Sciatic nerve (tissue), 2 donors: ENCODE results near the gene PRDM16. TPM values are rescaled to one million over a fixed set of nuclear protein-coding genes. Genes with fewer than 3 reads are reported as not detected.

ENCODE experiments used
- ATAC-seq: fragments of 200-7000 bp; cut with Tn5 transposase; one replicate; pipeline ENCODE4 v1.9.1; 2020; ENCODE audit warnings: mild to moderate bottlenecking, moderate library complexity
- DNase-seq: peaks from one replicate; pipeline ENCODE4 v3.0.0-alpha.2; 2020; ENCODE audit warnings: low spot score
- intact Hi-C: fragments of 100-400 bp; cut with DNase I; formaldehyde crosslinking; loops from one replicate; pipeline ENCODE4 v1.14.2; 2022
- total RNA-seq: library from RNA; stranded (reverse); fragmentation: NEBNext Ultra II Directional; extraction: Animal tissue kit (Norgen Biotek cat#: 25700); gene quantifications from one replicate; pipeline ENCODE4 v1.2.1, GENCODE V29; 2021
- donor health status: DM: no; HTN: no; CAD: no.
- donor health status: DM: no; HTN: no; CAD: no.

The PRDM16 gene
- total RNA-seq, 1 donor from 2014 or later = 31.3 TPM

DNA sequence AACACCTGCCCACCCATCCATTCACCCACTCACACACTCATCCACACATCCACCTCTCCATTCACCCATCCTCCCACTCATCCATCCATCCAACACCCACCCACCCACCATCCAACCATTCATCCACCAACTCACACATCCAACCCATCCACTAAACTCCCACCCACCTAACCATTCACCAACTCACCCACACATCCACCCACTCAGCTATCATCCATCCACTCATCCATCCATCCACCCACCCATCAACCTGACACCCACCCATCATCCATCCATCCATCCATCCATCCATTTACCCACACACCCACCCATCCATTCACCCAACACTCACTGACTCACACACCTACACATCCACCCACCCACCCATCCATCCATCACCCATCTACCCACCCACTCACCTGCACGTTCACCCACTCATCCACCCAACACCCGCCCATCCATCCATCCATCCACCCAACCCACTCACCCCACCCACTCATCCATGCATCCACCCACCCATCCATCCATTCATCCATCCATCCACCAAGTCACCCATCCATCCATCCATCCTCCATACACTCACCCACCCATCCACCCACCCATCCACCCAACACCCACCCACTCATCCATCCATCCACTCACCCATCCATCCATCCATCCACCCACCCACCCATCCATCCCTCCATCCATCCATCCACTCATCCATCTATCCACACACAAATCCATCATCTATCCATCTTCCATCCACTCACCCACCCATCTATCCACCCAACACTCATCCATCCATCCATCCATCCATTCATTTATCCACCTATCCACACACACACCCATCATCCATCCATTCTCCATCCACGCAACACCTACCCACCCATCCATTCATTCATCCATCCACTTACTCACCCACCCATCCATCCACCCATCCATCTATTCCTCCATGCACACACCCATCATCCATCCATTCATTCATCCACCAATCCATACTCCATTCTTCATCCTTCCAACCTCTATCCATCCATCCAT is 17.4 kb upstream of the PRDM16 start:
- ATAC-seq (no peak), DNase-seq (peak; percentile 38)
- intact Hi-C loops = no loop called here

DNA sequence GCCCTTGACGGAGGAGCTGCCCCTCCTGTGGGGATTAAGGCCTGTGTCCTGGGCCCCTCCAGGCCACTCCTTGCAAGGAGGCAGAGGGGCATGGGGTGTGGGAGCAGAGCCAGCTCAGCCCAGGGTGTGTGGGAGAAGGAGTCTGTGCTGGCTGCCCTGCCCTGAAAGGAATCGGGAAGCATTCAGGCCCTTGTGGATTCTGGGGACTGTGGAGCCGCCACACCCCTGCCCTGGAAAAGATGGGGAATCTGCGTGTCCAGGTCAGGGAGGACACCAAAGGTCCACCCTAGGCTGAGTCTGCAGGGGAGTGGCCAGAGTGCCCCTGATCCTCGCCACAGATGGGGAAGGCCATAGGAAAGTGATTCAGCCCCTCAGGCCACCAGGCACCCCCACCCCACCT is 16.5 kb upstream of the PRDM16 start:
- peak; percentile 45 for DNase-seq
- intact Hi-C loops = no loop called here
- no peak for ATAC-seq

DNA sequence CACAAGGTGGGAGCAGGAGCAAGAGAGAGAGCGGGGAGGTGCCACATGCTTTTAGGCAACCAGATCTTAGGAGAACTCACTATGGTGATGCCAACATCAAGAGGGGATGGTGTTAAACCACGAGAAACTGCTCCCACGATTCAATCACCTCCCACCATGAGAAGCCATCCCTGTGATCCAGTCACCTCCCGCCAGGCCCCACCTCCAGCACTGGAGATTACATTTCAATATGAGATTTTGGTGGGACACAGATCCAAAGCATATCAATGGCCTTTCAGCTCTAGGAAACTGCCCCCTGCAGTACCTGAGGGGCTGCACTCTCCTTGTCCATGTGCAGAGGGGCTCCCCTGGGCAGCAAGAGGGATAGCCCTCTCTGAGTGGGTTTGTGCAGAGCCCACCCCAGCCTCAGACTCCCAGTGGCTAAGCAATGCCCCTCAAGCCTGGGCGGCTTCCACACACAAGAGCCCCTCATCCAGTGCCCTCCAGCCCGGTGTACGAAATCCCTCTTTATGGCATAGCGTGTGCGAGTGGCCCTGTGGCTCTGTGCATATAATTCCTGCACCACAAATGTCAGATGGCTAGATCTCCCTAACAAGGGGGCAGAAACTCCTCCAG is 15.5 kb upstream of the PRDM16 start:
- DNase-seq = peak; percentile 39
- no peak for ATAC-seq
- intact Hi-C loops = no loop called here

DNA sequence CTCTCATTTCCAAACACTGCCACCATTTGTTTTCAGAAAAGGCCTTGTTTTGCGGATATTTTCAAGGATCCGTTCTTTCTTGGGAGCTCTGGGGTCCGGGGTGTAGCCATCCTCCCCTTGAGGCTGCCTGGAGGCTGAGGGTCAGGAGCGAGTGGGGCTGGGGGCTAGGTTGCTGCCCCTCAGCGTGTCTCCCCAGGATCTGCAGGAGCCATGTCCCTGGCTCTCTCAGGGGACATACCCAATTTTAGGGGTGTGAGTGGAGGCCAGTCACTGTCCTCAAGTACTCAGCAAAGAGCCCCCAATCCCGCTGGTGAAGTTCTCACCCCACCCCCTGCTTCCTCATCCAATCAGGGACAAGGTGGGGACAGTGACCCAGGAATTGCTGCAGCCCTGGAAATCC is 15.0 kb upstream of the PRDM16 start:
- intact Hi-C loops = no loop called here
- no peak for ATAC-seq
- DNase-seq = peak; percentile 46

DNA sequence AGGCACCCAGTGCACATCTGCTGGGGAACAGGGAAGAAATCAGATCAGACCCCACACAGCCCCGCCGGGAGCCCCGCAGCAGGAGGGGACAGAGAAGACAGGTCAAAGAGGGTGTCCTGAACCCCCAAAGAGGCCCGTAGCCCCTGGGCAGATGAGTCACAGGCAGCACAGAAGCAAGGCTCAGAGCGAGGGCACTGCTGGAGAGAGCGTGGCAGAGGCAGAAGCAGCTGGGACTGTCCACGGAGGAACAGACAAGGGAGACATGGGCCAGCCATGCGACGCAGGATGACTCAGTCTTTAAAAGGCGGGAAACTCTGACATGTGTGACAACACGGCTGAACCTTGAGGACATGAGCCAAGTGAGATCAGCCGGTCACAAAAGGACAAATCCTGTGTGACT is 14.5 kb upstream of the PRDM16 start:
- intact Hi-C loops = no loop called here

DNA sequence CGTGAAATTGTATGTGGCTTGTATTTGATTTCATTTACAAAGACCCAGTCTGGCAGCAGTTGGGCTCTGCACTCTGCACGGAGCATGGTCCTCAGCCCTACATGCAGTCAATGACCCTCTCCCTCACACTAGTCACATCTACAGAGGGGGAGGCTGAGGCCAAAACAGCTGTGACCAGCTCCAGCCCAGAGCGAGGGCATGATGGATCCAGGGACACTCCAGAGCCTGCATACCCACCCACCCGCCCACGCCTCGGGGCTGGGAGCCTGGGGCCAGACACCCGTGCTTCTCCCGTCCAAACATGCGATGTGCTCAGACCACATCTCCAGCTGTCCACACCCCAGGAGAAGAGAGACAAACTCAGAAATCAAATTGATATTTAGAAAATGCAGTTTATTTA is 14.0 kb upstream of the PRDM16 start:
- ATAC-seq = no peak
- intact Hi-C loops = no loop called here

More for the DNA sequence above, 14.5 kb upstream of the PRDM16 start:
- ATAC-seq = no peak
- peak; percentile 37 for DNase-seq

DNA sequence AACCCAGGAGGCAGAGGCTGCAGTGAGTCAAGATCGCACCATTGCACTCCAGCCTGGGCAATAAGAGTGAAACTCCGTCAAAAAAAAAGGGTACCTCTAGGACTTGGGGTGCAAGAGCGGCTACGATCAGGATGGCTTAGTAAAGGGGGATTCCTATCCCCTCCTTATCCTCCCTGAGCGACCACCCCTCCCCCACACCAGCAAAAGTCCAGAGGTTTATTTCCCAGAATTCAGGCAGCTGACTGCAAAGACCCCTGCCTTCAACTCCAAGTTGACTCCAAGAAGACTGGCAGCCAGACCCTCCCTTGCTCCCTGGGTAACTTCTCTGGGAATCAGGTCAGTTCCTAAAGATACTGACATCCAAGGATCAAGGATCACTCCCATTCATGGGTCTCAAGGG is 12.4 kb upstream of the PRDM16 start:
- intact Hi-C loops = no loop called here
- ATAC-seq (no peak), DNase-seq (peak; percentile 22)

More for the DNA sequence above, 14.0 kb upstream of the PRDM16 start:
- peak; percentile 25 for DNase-seq

DNA sequence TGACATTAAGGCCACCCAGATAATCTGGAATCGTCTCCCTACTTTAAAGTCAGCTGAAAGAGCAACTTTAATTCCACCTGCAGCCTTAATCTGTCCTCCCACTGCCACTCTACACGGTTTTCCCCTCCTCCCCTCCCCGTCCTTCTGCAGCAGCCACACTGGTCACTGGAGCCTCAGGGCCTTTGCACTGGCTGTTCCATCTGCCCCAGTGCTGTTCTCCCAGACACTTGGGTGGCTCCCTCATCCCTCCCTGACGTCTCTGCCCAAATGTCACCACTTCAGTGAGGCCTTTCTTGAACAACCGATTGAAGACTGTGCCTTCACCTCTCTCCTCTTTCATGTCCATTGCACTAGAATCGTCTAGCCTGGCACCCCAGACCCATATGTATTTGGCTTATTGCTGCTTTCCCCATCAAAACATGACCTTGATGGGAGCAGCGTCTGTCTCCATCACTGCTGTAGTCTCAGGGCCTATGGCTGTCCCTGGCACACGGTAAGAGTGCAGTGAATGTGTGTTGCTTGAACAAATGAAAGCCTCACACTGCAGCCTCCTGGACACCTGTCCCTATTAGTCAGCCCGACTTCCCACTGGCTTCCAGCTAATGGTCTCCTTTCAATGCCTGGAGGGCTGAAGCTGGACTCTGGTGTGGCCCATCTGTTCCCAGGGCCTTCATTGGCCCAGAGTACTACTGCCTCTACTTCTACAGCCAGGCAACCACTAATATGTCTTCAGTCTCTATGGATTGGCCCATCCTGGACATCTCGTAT is 10.6 kb upstream of the PRDM16 start:
- intact Hi-C loops = no loop called here
- DNase-seq (peak; percentile 12), ATAC-seq (no peak)

DNA sequence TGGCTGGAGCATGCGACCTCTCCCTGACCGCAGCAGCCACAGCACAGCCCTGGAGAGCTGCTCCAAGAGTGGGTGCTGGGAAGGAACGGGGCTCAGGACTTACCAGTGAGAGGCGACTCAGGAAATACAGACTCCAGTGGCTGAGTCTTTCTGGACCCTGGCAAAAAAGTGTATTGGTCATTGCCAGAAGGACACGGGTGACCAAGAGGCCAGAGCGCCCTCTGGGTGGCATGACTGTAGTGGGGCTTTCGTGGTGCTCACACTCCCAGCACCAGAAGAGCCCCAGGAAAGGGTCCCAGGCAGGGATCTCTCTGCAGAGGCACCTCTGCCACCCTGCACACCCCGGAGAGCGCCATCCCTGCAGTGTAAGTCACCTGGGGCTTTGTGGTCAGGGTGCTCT is 8.9 kb upstream of the PRDM16 start:
- ATAC-seq (no peak), DNase-seq (peak; percentile 51)
- intact Hi-C loops = loop anchor here (5.0 kb wide), 1 partner anchor 352 kb away; no protein-coding TSS in a partner anchor

DNA sequence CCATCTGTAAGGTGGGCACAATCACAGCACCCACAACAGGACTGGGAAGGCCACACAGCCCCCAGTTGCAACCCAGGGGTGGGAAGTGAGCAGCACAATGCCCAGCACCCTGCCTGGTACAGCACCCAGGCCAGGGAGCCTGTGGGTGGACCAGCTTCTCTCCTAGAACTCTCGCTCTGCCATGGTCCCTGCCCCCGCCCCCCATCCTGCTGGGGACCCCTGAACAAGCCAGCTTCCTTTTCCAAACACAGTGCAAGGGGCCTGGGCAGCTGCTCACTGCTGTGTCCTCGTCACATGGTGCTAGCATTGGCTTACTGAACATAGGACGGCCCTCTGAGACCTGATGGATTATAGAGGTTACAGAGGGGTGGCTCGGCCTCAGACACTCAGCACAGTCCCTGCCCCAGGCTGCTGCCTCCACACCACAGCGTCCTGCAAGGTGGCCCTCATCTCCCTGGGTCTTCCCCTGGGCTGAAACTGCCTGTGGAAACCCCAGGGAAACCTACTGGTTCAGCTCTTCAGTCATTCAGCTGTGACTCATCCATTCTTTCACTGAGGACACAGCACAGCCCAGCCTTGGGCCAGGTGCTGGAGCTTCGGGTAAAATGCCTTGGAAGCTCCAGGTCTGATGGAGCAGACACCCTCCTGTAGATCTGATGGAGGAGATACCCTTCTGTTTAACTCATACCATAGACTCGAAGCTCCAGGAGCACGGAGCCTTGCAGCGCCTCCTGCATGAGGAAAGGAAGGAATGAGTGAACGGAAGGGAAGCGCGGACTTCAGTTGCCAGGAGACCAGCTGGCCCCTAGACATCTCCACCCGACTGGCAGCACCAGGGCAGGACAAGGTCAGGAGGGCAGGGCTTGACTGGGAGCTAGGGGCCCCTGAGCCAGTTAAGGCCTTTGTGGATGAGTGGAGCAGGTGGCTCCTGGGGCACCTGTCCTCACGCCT is 8.1 kb upstream of the PRDM16 start:
- ATAC-seq = peak; percentile 6
- intact Hi-C loops = loop anchor here (5.0 kb wide), 1 partner anchor 351 kb away; no protein-coding TSS in a partner anchor

DNA sequence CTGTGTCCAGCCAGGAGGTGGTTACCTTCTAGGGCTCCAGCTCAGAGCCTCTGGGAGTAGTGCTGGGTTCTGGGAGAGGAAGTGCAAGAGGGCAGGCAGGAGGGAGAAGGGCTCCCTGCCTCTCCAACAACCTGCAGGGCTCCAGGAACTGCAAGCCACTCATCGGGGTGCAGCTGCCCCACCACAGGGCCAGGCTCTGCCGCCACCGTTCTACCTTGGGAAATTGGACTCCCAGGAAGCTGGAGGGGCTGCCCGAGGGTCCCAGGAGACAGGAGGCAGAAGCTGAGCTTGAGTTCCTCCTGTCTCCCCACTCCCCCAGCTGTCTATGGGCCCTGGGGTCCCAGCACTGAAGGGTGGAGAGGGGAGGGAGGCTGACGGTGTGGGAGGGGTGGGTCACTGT is 7.4 kb upstream of the PRDM16 start:
- intact Hi-C loops = loop anchor here (5.0 kb wide), 1 partner anchor 351 kb away; no protein-coding TSS in a partner anchor
- DNase-seq (peak; percentile 36), ATAC-seq (no peak)

More for the DNA sequence above, 8.1 kb upstream of the PRDM16 start:
- peak; percentile 43 for DNase-seq

DNA sequence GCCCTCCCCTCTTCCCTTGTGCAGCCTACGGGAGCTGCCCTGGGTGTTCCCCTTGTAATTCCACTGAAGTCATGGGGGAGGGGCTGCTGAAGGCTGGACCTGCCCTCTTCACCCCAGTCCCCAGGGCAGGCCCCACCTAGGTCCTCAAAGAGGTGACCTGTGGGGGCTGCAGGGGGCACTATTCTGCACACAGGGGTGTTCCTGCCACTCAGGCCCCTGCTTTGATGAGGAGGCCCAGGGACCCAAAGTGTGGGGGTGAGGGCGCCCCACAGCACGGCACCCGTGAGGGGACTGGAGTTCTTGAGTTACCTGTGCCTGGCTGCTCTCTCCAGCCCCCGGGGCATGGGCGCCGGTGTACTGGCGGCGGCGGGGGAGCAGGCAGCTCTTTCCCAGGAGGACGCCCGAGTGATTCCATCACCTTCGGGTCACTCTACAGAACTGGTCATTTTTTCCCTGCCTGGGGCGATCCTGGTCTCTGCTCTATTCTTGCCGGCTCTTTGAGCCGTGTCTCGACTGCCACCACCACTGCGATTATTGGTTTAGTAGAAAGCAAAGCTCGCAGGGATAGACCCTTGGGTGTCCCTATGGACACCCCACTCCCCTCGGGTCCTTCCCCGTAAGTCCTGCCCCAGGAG is 6.9 kb upstream of the PRDM16 start:
- intact Hi-C loops = loop anchor here (5.0 kb wide), 1 partner anchor 350 kb away; no protein-coding TSS in a partner anchor
- ATAC-seq (no peak), DNase-seq (peak; percentile 51)

DNA sequence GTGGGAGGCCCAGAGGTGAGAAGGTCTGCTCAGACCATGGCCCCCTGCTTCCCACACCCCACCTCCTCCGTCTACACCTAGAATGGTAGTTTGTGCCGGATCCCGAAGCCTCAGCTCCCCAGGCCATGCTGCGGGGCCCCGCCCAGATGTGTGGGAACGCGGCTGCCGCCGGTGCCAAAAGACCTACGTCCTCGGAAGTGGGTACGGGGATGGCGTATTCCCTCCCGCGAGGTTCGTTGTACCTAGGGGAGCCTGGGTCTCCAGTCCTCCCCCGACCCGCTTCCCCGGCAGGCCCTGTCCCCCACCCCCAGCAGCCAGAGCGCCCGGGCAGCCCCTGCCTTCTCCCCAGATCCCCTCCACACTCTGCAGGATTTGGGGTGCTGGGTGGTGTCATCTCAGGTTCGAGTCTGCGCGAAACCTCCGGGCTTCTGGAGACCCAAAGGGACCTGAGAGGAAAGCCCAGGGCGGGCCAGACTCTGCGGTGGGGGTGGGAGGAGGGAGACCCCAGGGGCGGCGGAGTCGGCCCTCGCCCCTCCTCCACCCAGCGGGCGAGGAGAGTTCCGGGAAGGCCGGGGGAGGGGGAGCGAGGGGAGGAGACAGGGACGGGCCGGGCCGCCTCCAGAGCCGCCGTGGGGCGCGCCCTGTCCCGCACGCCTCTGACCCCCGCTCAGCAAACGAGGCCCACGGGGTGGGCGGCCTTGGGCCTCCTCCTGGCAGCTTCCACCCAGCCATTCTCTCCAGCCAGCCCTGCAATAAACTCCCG is 6.2 kb upstream of the PRDM16 start:
- ATAC-seq (no peak), DNase-seq (peak; percentile 63)
- intact Hi-C loops = loop anchor here (5.0 kb wide), 1 partner anchor 350 kb away; no protein-coding TSS in a partner anchor

DNA sequence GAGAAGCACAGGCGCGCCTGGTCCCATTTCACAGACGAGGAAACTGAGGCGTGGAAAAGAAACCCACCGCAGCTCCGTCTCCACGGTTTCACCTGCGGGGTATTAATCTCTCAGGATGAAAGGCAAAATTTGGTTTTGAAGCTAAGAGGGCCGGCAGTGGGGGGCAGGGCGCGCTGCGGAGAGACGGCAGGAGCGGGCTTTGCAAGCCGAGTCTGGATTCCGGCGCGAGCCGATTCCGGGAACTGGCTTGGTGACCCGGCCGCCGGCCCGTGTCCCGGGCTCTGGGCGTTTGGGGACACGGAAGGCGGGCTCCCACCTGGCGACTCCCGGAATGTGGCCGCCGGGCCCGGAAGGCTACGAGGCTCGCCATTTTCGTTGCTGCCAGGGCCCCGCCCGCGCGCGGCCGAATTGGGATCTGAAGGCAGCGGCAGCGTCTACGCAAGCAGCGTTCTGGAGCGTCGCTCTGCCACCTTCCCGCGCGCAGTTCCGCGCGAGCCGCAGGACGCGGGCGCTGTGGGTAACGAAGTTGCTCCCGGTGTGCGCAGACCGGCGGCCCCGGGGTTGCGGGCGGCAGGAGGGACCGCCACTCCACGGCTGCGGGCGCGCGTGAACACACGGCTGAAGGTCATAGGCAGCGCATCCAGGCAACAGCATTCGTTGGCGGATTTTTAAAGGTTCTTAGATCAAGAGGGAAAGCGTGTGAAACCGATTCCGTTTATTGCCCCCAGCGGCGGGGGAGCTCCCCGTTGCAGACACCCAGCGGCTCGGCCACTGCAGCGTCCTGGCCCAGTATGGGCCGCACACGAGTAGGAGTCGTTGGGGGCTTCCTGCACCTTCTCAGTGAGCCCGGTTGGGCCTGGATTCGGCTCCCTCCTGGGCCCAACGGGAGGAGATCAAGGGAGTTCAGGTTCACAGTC is 5.4 kb upstream of the PRDM16 start:
- ATAC-seq (no peak), DNase-seq (peak; percentile 57)
- intact Hi-C loops = loop anchor here (5.0 kb wide), 1 partner anchor 349 kb away; no protein-coding TSS in a partner anchor

DNA sequence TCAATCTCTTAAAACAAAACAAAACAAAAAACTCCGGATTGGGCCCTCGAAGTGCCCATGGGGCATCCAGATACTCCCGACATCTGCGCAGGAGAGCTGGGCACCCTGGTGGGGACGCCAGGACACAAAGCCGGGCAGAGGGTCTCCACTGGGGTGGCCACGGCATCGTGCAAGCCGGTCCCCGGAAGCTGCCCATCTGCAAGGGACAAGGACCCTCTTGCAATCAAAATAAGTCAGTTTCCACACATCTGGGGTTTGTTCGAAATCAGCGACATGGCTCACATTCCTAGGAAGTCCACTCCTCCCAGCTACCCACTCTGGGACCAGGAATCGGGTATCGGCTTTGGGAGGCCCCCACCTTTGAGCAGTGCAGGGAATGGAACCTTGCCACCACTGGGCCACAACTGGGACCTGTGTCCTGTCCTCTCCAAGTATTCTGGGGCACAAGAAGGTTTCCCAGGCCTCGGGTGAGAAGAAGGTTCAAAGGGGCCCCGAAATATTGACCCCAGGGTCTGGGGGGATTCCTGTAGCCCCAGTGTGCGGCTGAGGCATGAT is 4.6 kb upstream of the PRDM16 start:
- intact Hi-C loops = loop anchor here (5.0 kb wide), 1 partner anchor 348 kb away; no protein-coding TSS in a partner anchor
- ATAC-seq (no peak), DNase-seq (peak; percentile 37)
